Measurements from ENCODE around the gene BNIPL. TPM values are rescaled to one million over a fixed set of nuclear protein-coding genes. Genes with fewer than 3 reads are reported as not detected.

The BNIPL gene
- total RNA-seq, 4 donors from 2014 or later = 0.68 to 10.0 (median 2.5) TPM; not detected in 1

- H3K36me3 ChIP-seq = peaks cover 0 to 7% (median 0%) of the 10 kb centered on the region in 4 donors
- in situ Hi-C loops (cut with MboI; ENCODE audit: low pct_ligation_motif_present in 1 of 4, low pct_unique_long_range_greater_than_20kb in 1 of 4, low sequenced_read_pairs in 3 of 4) (no loop called here), intact Hi-C loops (cut with DNase I; ENCODE audit: low total_unique reads) (loop anchor here (2.0 kb wide), 1 partner anchor 64 kb away; the partner anchor contains the start of gene GABPB2)
- peak within 1 kb of the TSS; percentile 41 to 86 (median 58) for H3K4me3 ChIP-seq
- peak; percentile 46 to 72 (median 53) for TF ChIP-seq CTCF (IDR thresholded peaks at IDR 0.05)
- TF ChIP-seq POLR2AphosphoS5 (IDR thresholded peaks at IDR 0.05) = peak; percentile 74 to 89 (median 87)
- no peak for TF ChIP-seq EP300 (IDR thresholded peaks at IDR 0.05; ENCODE audit: low read depth)
- peak; percentile 91 for TF ChIP-seq POLR2A (IDR thresholded peaks at IDR 0.05)
- H3K27me3 ChIP-seq = no peaks in the 10 kb centered on the region
- H3K4me1 ChIP-seq = peaks cover 39 to 75% (median 48%) of the 10 kb centered on the region in 4 donors
- peak within 1 kb of the TSS; percentile 89 to 96 (median 92) for H3K27ac ChIP-seq
- 0 to 3% methylated on average over 5 to 18 of the region's 18 CpGs for WGBS, 2 donors (ENCODE audit: low coverage in 1 of 2)
- H3K9me3 ChIP-seq = no peaks in the 10 kb centered on the region
- DNase-seq = peak; percentile 81
These were observed 29.9 kb upstream of the BNIPL start, which contains the start of gene MINDY1 for GRCh38 chr1:151006327-151007052. MINDY1 (minus strand) TSS chr1:151006902; CDS start chr1:151002617, 4,285 bp downstream.

- H3K4me1 ChIP-seq = peaks cover 42 to 80% (median 54%) of the 10 kb centered on the region in 4 donors
- 4 to 12% methylated on average over 4 of the region's 4 CpGs for WGBS, 2 donors (ENCODE audit: low coverage in 1 of 2)
- peak overlapping the region; percentile 89 to 96 (median 92) for H3K27ac ChIP-seq
- intact Hi-C loops (cut with DNase I; ENCODE audit: low total_unique reads) (loop anchor here (2.0 kb wide), 1 partner anchor 63 kb away; the partner anchor contains the start of gene GABPB2), in situ Hi-C loops (cut with MboI; ENCODE audit: low pct_ligation_motif_present in 1 of 4, low pct_unique_long_range_greater_than_20kb in 1 of 4, low sequenced_read_pairs in 3 of 4) (no loop called here)
- DNase-seq = no peak
- TF ChIP-seq POLR2A (IDR thresholded peaks at IDR 0.05) (no peak), CTCF (IDR thresholded peaks at IDR 0.05) (no peak), EP300 (IDR thresholded peaks at IDR 0.05; ENCODE audit: low read depth) (no peak), POLR2AphosphoS5 (IDR thresholded peaks at IDR 0.05) (no peak)
- no peaks in the 10 kb centered on the region for H3K27me3 ChIP-seq
- no peaks in the 10 kb centered on the region for H3K36me3 ChIP-seq
- no peaks in the 10 kb centered on the region for H3K9me3 ChIP-seq
- H3K4me3 ChIP-seq = peak overlapping the region in 2 of 4 donors; percentile 57 to 86
These were observed 28.5 kb upstream of the BNIPL start for GRCh38 chr1:151007853-151008243.

GRCh38 chr1:151008244-151009205 is 27.9 kb upstream of the BNIPL start, which contains the start of gene PRUNE1:
PRUNE1 (plus strand) TSS chr1:151008449; CDS start chr1:151008633, 184 bp downstream.
- peak; percentile 99 for DNase-seq
- H3K27me3 ChIP-seq = no peaks in the 10 kb centered on the region
- 1% methylated on average over 67 of the region's 69 CpGs; no CpG with 5 or more reads in 1 of the 2 donors for WGBS, 2 donors (ENCODE audit: low coverage in 1 of 2)
- TF ChIP-seq POLR2A (IDR thresholded peaks at IDR 0.05) (peak; percentile 48), EP300 (IDR thresholded peaks at IDR 0.05; ENCODE audit: low read depth) (no peak), CTCF (IDR thresholded peaks at IDR 0.05) (peak in 1 of 5 experiments; percentile 28), POLR2AphosphoS5 (IDR thresholded peaks at IDR 0.05) (peak; percentile 61 to 72 (median 66))
- H3K4me3 ChIP-seq = peak within 1 kb of the TSS; percentile 57 to 86 (median 62)
- H3K9me3 ChIP-seq = no peaks in the 10 kb centered on the region
- in situ Hi-C loops (cut with MboI; ENCODE audit: low pct_ligation_motif_present in 1 of 4, low pct_unique_long_range_greater_than_20kb in 1 of 4, low sequenced_read_pairs in 3 of 4) (no loop called here), intact Hi-C loops (cut with DNase I; ENCODE audit: low total_unique reads) (no loop called here)
- H3K4me1 ChIP-seq = peaks cover 46 to 80% (median 56%) of the 10 kb centered on the region in 4 donors
- H3K27ac ChIP-seq = peak within 1 kb of the TSS; percentile 89 to 96 (median 92)
- no peaks in the 10 kb centered on the region for H3K36me3 ChIP-seq

Data from transverse colon (tissue), 4 donors.